ENCODE data around the gene CUL7.
"Not testable (repeated sequence)": the region's sequence is repeated elsewhere in the genome, so short reads cannot be mapped to it uniquely, and the experiment has no call there.

The CUL7 gene

GRCh38 chr6:43045371-43045930, 8.2 kb downstream of the CUL7 start:
- TF ChIP-seq CTCF (IDR thresholded peaks at IDR 0.05; ENCODE audit: low read length) = no peak
- Histone ChIP-seq H3K36me3 (ENCODE audit: insufficient read depth, low read length) (peaks cover 37% of the 10 kb centered on the region; the same call in 1 of the 2 replicates), H3K27ac (ENCODE audit: low read depth, low read length, poor library complexity, severe bottlenecking) (no peak overlapping the region)

GRCh38 chr6:43043310-43043709, 10.3 kb downstream of the CUL7 start:
- Histone ChIP-seq H4K20me1 (ENCODE audit: insufficient read depth, low read length) (no peaks in the 10 kb centered on the region), H3K9me2 (ENCODE audit: low read depth, low read length) (no peaks in the 10 kb centered on the region), H3K27me3 (ENCODE audit: insufficient read depth, low read length) (no peaks in the 10 kb centered on the region), H3K9ac (ENCODE audit: low read length) (no peak overlapping the region), H3K9me3 (ENCODE audit: low read length) (no peaks in the 10 kb centered on the region), H3K4me2 (ENCODE audit: low read length) (no peak overlapping the region), H3F3A (ENCODE audit: insufficient read depth, low read length) (no peaks in the 10 kb centered on the region), H3K79me2 (ENCODE audit: insufficient read depth, low read length) (no peaks in the 10 kb centered on the region), H3K27ac (ENCODE audit: low read depth, low read length, poor library complexity, severe bottlenecking) (no peak overlapping the region), H3K36me3 (ENCODE audit: insufficient read depth, low read length) (peaks cover 47% of the 10 kb centered on the region; the same call in 1 of the 2 replicates), H3K4me3 (ENCODE audit: low read depth, low read length, poor library complexity, severe bottlenecking) (no peak overlapping the region), H2AFZ (ENCODE audit: low read length) (no peak overlapping the region), H3K4me1 (ENCODE audit: insufficient read depth, low read length, severe bottlenecking) (no peaks in the 10 kb centered on the region)
- TF ChIP-seq CTCF (IDR thresholded peaks at IDR 0.05; ENCODE audit: low read length) (no peak), EZH2 (IDR thresholded peaks at IDR 0.05; ENCODE audit: borderline replicate concordance, low read length) (no peak)

More at GRCh38 chr6:43045371-43045930, 8.2 kb downstream of the CUL7 start:
- H3K27me3 ChIP-seq (ENCODE audit: insufficient read depth, low read length) = no peaks in the 10 kb centered on the region
- no peak overlapping the region for H2AFZ ChIP-seq (ENCODE audit: low read length)
- no peaks in the 10 kb centered on the region for H3K9me2 ChIP-seq (ENCODE audit: low read depth, low read length)
- no peaks in the 10 kb centered on the region for H4K20me1 ChIP-seq (ENCODE audit: insufficient read depth, low read length)
- H3K4me3 ChIP-seq (ENCODE audit: low read depth, low read length, poor library complexity, severe bottlenecking) = no peak overlapping the region
- no peak overlapping the region for H3K9ac ChIP-seq (ENCODE audit: low read length)
- H3K4me2 ChIP-seq (ENCODE audit: low read length) = no peak overlapping the region
- no peaks in the 10 kb centered on the region for H3K4me1 ChIP-seq (ENCODE audit: insufficient read depth, low read length, severe bottlenecking)
- H3F3A ChIP-seq (ENCODE audit: insufficient read depth, low read length) = no peaks in the 10 kb centered on the region
- H3K9me3 ChIP-seq (ENCODE audit: low read length) = no peaks in the 10 kb centered on the region
- H3K79me2 ChIP-seq (ENCODE audit: insufficient read depth, low read length) = no peaks in the 10 kb centered on the region

- not testable (repeated sequence) for H3K27me3 ChIP-seq (ENCODE audit: insufficient read depth, low read length); H3K9me2 ChIP-seq (ENCODE audit: low read depth, low read length); H2AFZ ChIP-seq (ENCODE audit: low read length); H3K27ac ChIP-seq (ENCODE audit: low read depth, low read length, poor library complexity, severe bottlenecking); H3K79me2 ChIP-seq (ENCODE audit: insufficient read depth, low read length); H3K4me1 ChIP-seq (ENCODE audit: insufficient read depth, low read length, severe bottlenecking); H3K4me3 ChIP-seq (ENCODE audit: low read depth, low read length, poor library complexity, severe bottlenecking); H4K20me1 ChIP-seq (ENCODE audit: insufficient read depth, low read length); H3K9me3 ChIP-seq (ENCODE audit: low read length); H3K9ac ChIP-seq (ENCODE audit: low read length); H3F3A ChIP-seq (ENCODE audit: insufficient read depth, low read length); H3K4me2 ChIP-seq (ENCODE audit: low read length)
- peaks cover 57% of the 10 kb centered on the region; the same call in 1 of the 2 replicates for H3K36me3 ChIP-seq (ENCODE audit: insufficient read depth, low read length)
Observed at GRCh38 chr6:43041475-43041874, 12.2 kb downstream of the CUL7 start.

- H3K9ac ChIP-seq (ENCODE audit: low read length) = no peak overlapping the region
Observed at GRCh38 chr6:43040542-43041257, 13.0 kb downstream of the CUL7 start.

More at GRCh38 chr6:43040542-43041257, 13.0 kb downstream of the CUL7 start:
- Histone ChIP-seq H3K27ac (ENCODE audit: low read depth, low read length, poor library complexity, severe bottlenecking) (no peak overlapping the region), H3K9me2 (ENCODE audit: low read depth, low read length) (no peaks in the 10 kb centered on the region), H2AFZ (ENCODE audit: low read length) (no peak overlapping the region), H3K79me2 (ENCODE audit: insufficient read depth, low read length) (no peaks in the 10 kb centered on the region), H3K4me1 (ENCODE audit: insufficient read depth, low read length, severe bottlenecking) (no peaks in the 10 kb centered on the region), H3K4me2 (ENCODE audit: low read length) (no peak overlapping the region), H3K9me3 (ENCODE audit: low read length) (no peaks in the 10 kb centered on the region), H3K4me3 (ENCODE audit: low read depth, low read length, poor library complexity, severe bottlenecking) (no peak overlapping the region), H4K20me1 (ENCODE audit: insufficient read depth, low read length) (no peaks in the 10 kb centered on the region), H3K36me3 (ENCODE audit: insufficient read depth, low read length) (peaks cover 54% of the 10 kb centered on the region), H3F3A (ENCODE audit: insufficient read depth, low read length) (no peaks in the 10 kb centered on the region), H3K27me3 (ENCODE audit: insufficient read depth, low read length) (no peaks in the 10 kb centered on the region)
- TF ChIP-seq CTCF (IDR thresholded peaks at IDR 0.05; ENCODE audit: low read length) (no peak), EZH2 (IDR thresholded peaks at IDR 0.05; ENCODE audit: borderline replicate concordance, low read length) (no peak)

Measured in OCI-LY1 (cell line).